CD14-positive monocyte (primary cell): ENCODE measurements around the gene ORAI3. TPM values are rescaled to one million over a fixed set of nuclear protein-coding genes. Genes with fewer than 3 reads are reported as not detected.

Experiments
- DNase-seq, 3 donors: peaks; one replicate each; pipeline ENCODE4 v3.0.0-alpha.2; 2011 to 2022
- H2AFZ ChIP-seq: 2 replicates; pipeline ENCODE4 v1.6.0; 2012; ENCODE audit warnings: mild to moderate bottlenecking, low read depth, low read length, inconsistent platforms; ENCODE audit not compliant: insufficient read depth, poor library complexity, severe bottlenecking
- H3K27ac ChIP-seq, 2 donors: 1 replicate in 1 of 2; 2 replicates in 1 of 2; pipeline ENCODE4 v1.5.1; 2012 to 2013; ENCODE audit warnings: low read length in 2 of 2, control low read depth in 1 of 2, inconsistent platforms in 1 of 2, low read depth in 1 of 2, mild to moderate bottlenecking in 1 of 2
- H3K27me3 ChIP-seq, 2 donors: one replicate each; pipeline versions ENCODE4 v1.6.0 to v1.6.1; 2011 to 2013; ENCODE audit warnings: low read length in 2 of 2; ENCODE audit not compliant: control insufficient read depth in 2 of 2, insufficient read depth in 2 of 2
- H3K36me3 ChIP-seq, 2 donors: replicated peaks in 1 of 2; 1 replicate in 1 of 2; 2 replicates in 1 of 2; pipeline versions ENCODE4 v1.5.1 to v1.6.1; 2012 to 2013; ENCODE audit warnings: low read length in 2 of 2, control low read depth in 1 of 2, inconsistent platforms in 1 of 2, mild to moderate bottlenecking in 1 of 2; ENCODE audit not compliant: insufficient read depth in 2 of 2, control insufficient read depth in 1 of 2
- H3K4me1 ChIP-seq, 2 donors: 1 replicate in 1 of 2; 2 replicates in 1 of 2; pipeline versions ENCODE4 v1.5.1 to v1.6.1; 2012 to 2013; ENCODE audit warnings: low read length in 2 of 2, control low read depth in 1 of 2, inconsistent platforms in 1 of 2, mild to moderate bottlenecking in 1 of 2, moderate library complexity in 1 of 2; ENCODE audit not compliant: insufficient read depth in 2 of 2, control insufficient read depth in 1 of 2
- H3K4me2 ChIP-seq: replicated peaks from 2 replicates; pipeline ENCODE3; 2012; ENCODE audit warnings: low read length, moderate library complexity, mild to moderate bottlenecking; ENCODE audit not compliant: poor library complexity, severe bottlenecking; ENCODE audit errors: extremely low read depth
- H3K4me3 ChIP-seq, 3 experiments: fragments of 200-600 bp in 1 of 3; sonication (generic) in 1 of 3; replicated peaks in 1 of 3; 1 replicate in 2 of 3; 2 replicates in 1 of 3; pipeline ENCODE4 v1.5.1; 2011 to 2013; ENCODE audit warnings: low read length in 3 of 3, mild to moderate bottlenecking in 3 of 3, control low read depth in 2 of 3, low read depth in 2 of 3, inconsistent platforms in 1 of 3, moderate library complexity in 1 of 3
- H3K79me2 ChIP-seq: 2 replicates; pipeline ENCODE4 v1.6.0; 2012; ENCODE audit warnings: mild to moderate bottlenecking, control low read depth, inconsistent platforms, low read length, moderate library complexity; ENCODE audit not compliant: insufficient read depth
- H3K9ac ChIP-seq: 2 replicates; pipeline ENCODE4 v1.6.0; 2017; ENCODE audit warnings: low read length, mild to moderate bottlenecking; ENCODE audit not compliant: insufficient read depth, poor library complexity, severe bottlenecking
- H3K9me3 ChIP-seq, 2 donors: replicated peaks in 1 of 2; 1 replicate in 1 of 2; 2 replicates in 1 of 2; pipeline versions ENCODE4 v1.5.1 to v1.6.1; 2012 to 2013; ENCODE audit warnings: low read length in 2 of 2, control low read depth in 1 of 2; ENCODE audit not compliant: control insufficient read depth in 1 of 2, insufficient read depth in 1 of 2
- H4K20me1 ChIP-seq: 2 replicates; pipeline ENCODE4 v1.6.0; 2012; ENCODE audit warnings: mild to moderate bottlenecking, low read length, control low read depth, moderate library complexity; ENCODE audit not compliant: insufficient read depth
- H3K27ac Mint-ChIP-seq, 7 donors: one replicate each; pipeline ENCODE4 v1.8.0; 2020; ENCODE audit warnings: mild to moderate bottlenecking in 7 of 7, mixed read lengths in 7 of 7, moderate library complexity in 6 of 7, inconsistent platforms in 2 of 7
- H3K27me3 Mint-ChIP-seq, 3 donors: one replicate each; pipeline ENCODE4 v1.8.0; 2021 to 2022; ENCODE audit warnings: low read depth in 3 of 3, mild to moderate bottlenecking in 3 of 3, mixed read lengths in 3 of 3, moderate library complexity in 3 of 3, inconsistent platforms in 1 of 3
- H3K36me3 Mint-ChIP-seq, 2 donors: one replicate each; pipeline ENCODE4 v1.8.0; 2020; ENCODE audit warnings: mixed read lengths in 2 of 2, inconsistent platforms in 1 of 2, mild to moderate bottlenecking in 1 of 2
- H3K4me1 Mint-ChIP-seq: one replicate; pipeline ENCODE4 v1.8.0; 2020; ENCODE audit warnings: mild to moderate bottlenecking, mixed read lengths
- H3K4me3 Mint-ChIP-seq, 2 donors: one replicate each; pipeline ENCODE4 v1.8.0; 2020; ENCODE audit warnings: mild to moderate bottlenecking in 2 of 2, mixed read lengths in 2 of 2, moderate library complexity in 1 of 2
- H3K9me3 Mint-ChIP-seq, 7 donors: one replicate each; pipeline ENCODE4 v1.8.0; 2020 to 2022; ENCODE audit warnings: mixed read lengths in 7 of 7, mild to moderate bottlenecking in 6 of 7, moderate library complexity in 6 of 7, inconsistent platforms in 2 of 7
- CTCF ChIP-seq: fragments of 200-600 bp; IDR thresholded peaks from one replicate; pipeline ENCODE4 v1.8.0; 2022; ENCODE audit warnings: antibody characterized with exemption, mild to moderate bottlenecking
- WGBS: methylation state at CpG from one replicate; pipeline ENCODE4 v1.1.5; 2013; ENCODE audit warnings: missing lambda C conversion rate; ENCODE audit not compliant: insufficient coverage; 5-methylcytosine and 5-hydroxymethylcytosine counted together
- intact Hi-C, 2 donors: fragments of 100-400 bp; cut with micrococcal nuclease; formaldehyde crosslinking; loops; one replicate each; pipeline versions ENCODE4 v1.15.0 to v1.15.1; 2023
- polyA plus RNA-seq, 3 donors: library from polyadenylated mRNA; depleted of rRNA in 1 of 3; unstranded in 2 of 3; stranded (reverse) in 1 of 3; fragments of 300-500 nt in 2 of 3; fragments of >200 nt in 1 of 3; fragmentation: Illumina TruSeq in 2 of 3; gene quantifications; 1 replicate in 2 of 3; 2 replicates in 1 of 3; pipeline ENCODE4 v1.2.3, GENCODE V29; 2012 to 2021

Gene ORAI3
- polyA plus RNA-seq, 3 donors: 34.3 to 80.3 (median 76.8) TPM

DNA sequence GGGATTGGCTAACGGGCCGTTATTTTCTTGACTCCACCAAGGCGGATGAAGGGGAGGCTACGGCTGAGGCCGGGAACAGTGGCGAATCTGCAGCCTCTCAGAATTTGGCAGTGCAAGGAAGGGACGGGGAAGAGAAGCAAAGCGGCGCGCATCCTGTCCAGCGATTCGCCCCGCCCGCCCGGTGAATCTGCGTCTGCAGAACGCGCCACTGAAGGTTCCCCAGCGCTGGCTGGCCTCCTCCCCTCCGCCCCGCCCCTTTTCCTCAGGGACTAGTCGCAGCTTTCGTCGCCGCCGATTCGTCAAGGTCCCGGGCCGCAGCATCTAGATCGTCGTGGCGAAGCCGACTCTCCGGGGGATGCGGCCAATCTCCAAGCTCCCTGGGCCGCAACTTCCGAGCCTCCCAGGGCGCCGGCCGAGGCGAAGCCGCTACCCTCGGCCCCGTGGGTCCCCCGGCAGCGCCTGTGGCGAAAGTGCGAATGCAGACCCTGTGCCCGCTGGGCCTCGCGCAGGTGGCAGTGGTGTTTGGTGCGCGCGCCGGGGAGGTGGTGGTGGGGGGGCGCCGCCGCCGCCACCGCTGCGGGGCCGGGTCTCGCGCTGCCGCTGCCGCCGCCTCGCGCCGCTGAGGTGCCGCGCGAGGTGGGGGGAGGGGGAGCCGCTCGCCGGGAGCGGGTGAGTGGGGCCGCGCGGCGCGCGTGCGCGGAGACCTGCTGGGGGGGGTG is 8.7 kb downstream of the ORAI3 start, which contains the start of gene SETD1A:
SETD1A (plus strand) TSS at position 299 of the 719 bp plus-strand sequence. CDS start 978 bp downstream, outside the sequence.
- Mint-ChIP-seq H3K36me3 (peaks cover 32 to 47% of the 10 kb centered on the region in 2 donors), H3K9me3 (peaks cover 0 to 2% (median 0%) of the 10 kb centered on the region in 7 donors), H3K27me3 (peaks cover 0 to 1% (median 0%) of the 10 kb centered on the region in 3 donors), H3K4me1 (peaks cover 17% of the 10 kb centered on the region), H3K4me3 (peak within 1 kb of the TSS; percentile 90 to 95), H3K27ac (peak within 1 kb of the TSS; percentile 96 to 99 (median 99))
- WGBS: under 1% methylated on average over 80 of the region's 85 CpGs
- intact Hi-C loops: loop anchor here in 1 of 2 donors (2.0 to 10.0 kb wide), 2 partner anchors 35 to 137 kb away; partner anchors contain the start of genes FBXL19 and VKORC1
- H2AFZ ChIP-seq: peak within 1 kb of the TSS; percentile 94
- H3K27me3 ChIP-seq: no peaks in the 10 kb centered on the region
- peaks cover 43 to 47% of the 10 kb centered on the region in 2 donors for H3K36me3 ChIP-seq
- no peak for TF ChIP-seq CTCF
- no peaks in the 10 kb centered on the region for H3K9me3 ChIP-seq
- DNase-seq: peak; percentile 93 to 97 (median 96)
- H3K4me1 ChIP-seq: peaks cover 13 to 21% of the 10 kb centered on the region in 2 donors
- peaks cover 48% of the 10 kb centered on the region for H4K20me1 ChIP-seq
- H3K4me2 ChIP-seq: peak within 1 kb of the TSS; percentile 100
- peak within 1 kb of the TSS; percentile 88 to 97 for H3K27ac ChIP-seq
- H3K4me3 ChIP-seq: peak within 1 kb of the TSS; percentile 66 to 95 (median 71)
- H3K79me2 ChIP-seq: peaks cover 33% of the 10 kb centered on the region
- peak within 1 kb of the TSS; percentile 89 for H3K9ac ChIP-seq

DNA sequence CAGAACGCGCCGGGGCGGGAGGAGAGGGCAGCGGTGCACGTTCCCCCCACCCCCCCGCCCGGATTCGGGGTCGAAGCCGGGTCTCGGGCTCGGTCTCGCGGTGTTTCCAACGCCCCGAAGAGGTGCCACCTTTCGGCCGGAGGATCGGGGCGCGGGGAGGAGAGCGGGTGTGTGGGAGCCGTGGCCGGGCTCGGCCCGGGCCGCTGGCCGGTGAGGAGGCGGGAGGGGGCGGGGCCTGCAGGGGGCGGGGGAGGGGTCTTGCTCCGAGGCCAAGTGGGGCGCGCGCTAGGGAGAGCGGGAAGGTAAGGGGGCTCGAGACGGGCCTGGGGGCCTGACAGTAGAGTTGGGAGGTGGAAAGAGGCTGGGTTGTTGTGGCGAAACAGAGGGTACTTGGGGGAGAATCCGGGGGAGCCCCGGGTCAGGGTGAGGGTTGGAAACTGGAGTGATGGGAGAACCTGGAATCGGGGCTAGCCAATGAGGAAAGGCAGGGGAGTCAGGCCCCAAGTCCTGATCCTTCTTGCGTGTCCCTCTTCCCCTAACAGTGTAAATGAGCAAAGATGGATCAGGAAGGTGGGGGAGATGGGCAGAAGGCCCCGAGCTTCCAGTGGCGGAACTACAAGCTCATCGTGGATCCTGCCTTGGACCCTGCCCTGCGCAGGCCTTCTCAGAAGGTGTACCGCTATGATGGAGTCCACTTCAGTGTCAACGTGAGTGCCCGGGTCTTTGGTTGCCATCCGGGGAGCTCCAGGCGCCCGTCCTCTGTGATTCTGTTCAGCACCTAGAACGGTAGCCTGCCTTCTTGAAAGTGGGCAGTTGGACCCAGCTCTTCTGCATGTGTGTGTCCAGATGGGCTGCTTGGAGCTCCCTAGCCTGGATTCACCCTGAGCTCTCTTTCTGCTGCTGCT is 9.6 kb downstream of the ORAI3 start:
- intact Hi-C loops: loop anchor here in 1 of 2 donors (10.0 kb wide), 1 partner anchor 136 kb away; the partner anchor contains the start of gene VKORC1
- DNase-seq: peak; percentile 29 to 64 (median 44)
- peaks cover 45 to 47% of the 10 kb centered on the region in 2 donors for H3K36me3 ChIP-seq
- Mint-ChIP-seq H3K4me1 (peaks cover 15% of the 10 kb centered on the region), H3K9me3 (peaks cover 0 to 2% (median 0%) of the 10 kb centered on the region in 7 donors), H3K36me3 (peaks cover 39 to 47% of the 10 kb centered on the region in 2 donors), H3K27me3 (peaks cover 0 to 1% (median 0%) of the 10 kb centered on the region in 3 donors), H3K4me3 (peak overlapping the region; percentile 80 to 85), H3K27ac (peak overlapping the region; percentile 65 to 92 (median 83))
- H2AFZ ChIP-seq: no peak overlapping the region
- 34% methylated on average over 22 of the region's 55 CpGs for WGBS
- H3K9ac ChIP-seq: peak overlapping the region; percentile 89
- H4K20me1 ChIP-seq: peaks cover 40% of the 10 kb centered on the region
- H3K27ac ChIP-seq: peak overlapping the region in 1 of 2 donors; percentile 43
- peaks cover 25% of the 10 kb centered on the region for H3K79me2 ChIP-seq
- no peak for TF ChIP-seq CTCF
- no peaks in the 10 kb centered on the region for H3K27me3 ChIP-seq
- no peaks in the 10 kb centered on the region for H3K9me3 ChIP-seq
- H3K4me3 ChIP-seq: peak overlapping the region; percentile 39 to 95 (median 66)
- H3K4me2 ChIP-seq: peak overlapping the region; percentile 100
- H3K4me1 ChIP-seq: peaks cover 13 to 21% of the 10 kb centered on the region in 2 donors
